HepG2 (cell line): ENCODE data around the gene KAZALD1. TPM values are rescaled to one million over a fixed set of nuclear protein-coding genes. Genes with fewer than 3 reads are reported as not detected.

Source experiments
- CCDC6 ChIP-seq: sonication (generic); formaldehyde crosslinking; IDR thresholded peaks from 2 replicates; pipeline ENCODE4 v1.8.1; 2022; ENCODE audit warnings: mild to moderate bottlenecking, missing genetic modification reagents, moderate library complexity
- GATAD2A ChIP-seq: IDR thresholded peaks from 2 replicates; pipeline ENCODE4 v1.6.1; 2016
- NONO ChIP-seq, 2 experiments: fragments of 450-650 bp in 1 of 2; sonication (generic) in 1 of 2; formaldehyde crosslinking in 1 of 2; IDR thresholded peaks in 1 of 2; conservative IDR thresholded peaks in 1 of 2; 2 replicates each; pipeline versions ENCODE4 v1.6.1 to v1.8.0; 2017 to 2022; ENCODE audit warnings: mild to moderate bottlenecking in 1 of 2, missing genetic modification reagents in 1 of 2, moderate library complexity in 1 of 2
- NR2C2 ChIP-seq: sonication (generic); formaldehyde crosslinking; IDR thresholded peaks from 2 replicates; pipeline ENCODE4 v1.4.0; 2020; ENCODE audit warnings: missing genetic modification reagents, mild to moderate bottlenecking, moderate library complexity, borderline replicate concordance
- PHF21A ChIP-seq: sonication (generic); formaldehyde crosslinking; IDR thresholded peaks from 2 replicates; pipeline ENCODE4 v1.5.0; 2020; ENCODE audit warnings: mild to moderate bottlenecking, missing genetic modification reagents
- PRMT3 ChIP-seq: sonication (generic); formaldehyde crosslinking; IDR thresholded peaks from 2 replicates; pipeline ENCODE4 v1.8.1; 2022; ENCODE audit warnings: low read depth, mild to moderate bottlenecking, moderate library complexity, missing genetic modification reagents, borderline replicate concordance
- ZC3H13 ChIP-seq: sonication (generic); formaldehyde crosslinking; IDR thresholded peaks from 2 replicates; pipeline ENCODE4 v1.8.1; 2023; ENCODE audit warnings: mild to moderate bottlenecking, missing genetic modification reagents, moderate library complexity
- ZFP90 ChIP-seq: sonication (generic); formaldehyde crosslinking; IDR thresholded peaks from 2 replicates; pipeline ENCODE4 v1.8.0; 2022; ENCODE audit warnings: missing genetic modification reagents, mild to moderate bottlenecking, inconsistent platforms, borderline replicate concordance
- ZNF441 ChIP-seq: sonication (generic); formaldehyde crosslinking; IDR thresholded peaks from 2 replicates; pipeline ENCODE4 v1.7.0; 2021; ENCODE audit warnings: missing genetic modification reagents, borderline replicate concordance
- polyA plus RNA-seq, 8 experiments: library from polyadenylated mRNA; depleted of rRNA in 3 of 8; stranded (reverse) in 7 of 8; unstranded in 1 of 8; fragments of >200 nt; fragmentation: Illumina TruSeq in 4 of 8; extraction: Trizol in 4 of 8; gene quantifications; 2 replicates each; pipeline versions ENCODE4 v1.2.1 to v1.2.3, GENCODE V29; 2011 to 2016; ENCODE audit warnings: low read depth in 4 of 8, missing spikeins in 1 of 8, mixed read lengths in 1 of 8; ENCODE audit not compliant: insufficient read depth in 1 of 8
- total RNA-seq, 5 experiments: library from RNA; depleted of rRNA; stranded (reverse); fragments of >200 nt; fragmentation: Illumina TruSeq; extraction: Trizol; gene quantifications; 2 replicates each; pipeline ENCODE4 v1.2.3, GENCODE V29; 2016; ENCODE audit warnings: low read depth in 1 of 5
- TF ChIP-seq, protein P1 (sequence below): sonication (generic); formaldehyde crosslinking; IDR thresholded peaks from 2 replicates; pipeline ENCODE4 v1.4.0; 2020; ENCODE audit warnings: mild to moderate bottlenecking, missing genetic modification reagents
- TF ChIP-seq, protein P2 (sequence below): sonication (generic); formaldehyde crosslinking; IDR thresholded peaks from 2 replicates; pipeline ENCODE4 v1.5.1; 2020; ENCODE audit warnings: missing genetic modification reagents, mild to moderate bottlenecking, borderline replicate concordance
- TF ChIP-seq, protein P3 (sequence below): IDR thresholded peaks from 2 replicates; pipeline ENCODE4 v1.6.1; 2012; ENCODE audit warnings: low read depth, low read length, improper control_type of control experiment
- TF ChIP-seq, protein P4 (sequence below): sonication (generic); formaldehyde crosslinking; IDR thresholded peaks from 2 replicates; pipeline ENCODE4 v1.4.0; 2020; ENCODE audit warnings: missing genetic modification reagents
- TF ChIP-seq, protein P5 (sequence below): sonication (generic); formaldehyde crosslinking; IDR thresholded peaks from 2 replicates; pipeline ENCODE4 v1.9.0; 2022; ENCODE audit warnings: missing genetic modification reagents, mild to moderate bottlenecking, borderline replicate concordance

Gene KAZALD1
- total and polyA plus RNA-seq, 2 of the 13 experiments (the other 11 are each of a cell fraction or from before 2014, with no cell fraction given): 16.7 to 27.7 TPM

DNA sequence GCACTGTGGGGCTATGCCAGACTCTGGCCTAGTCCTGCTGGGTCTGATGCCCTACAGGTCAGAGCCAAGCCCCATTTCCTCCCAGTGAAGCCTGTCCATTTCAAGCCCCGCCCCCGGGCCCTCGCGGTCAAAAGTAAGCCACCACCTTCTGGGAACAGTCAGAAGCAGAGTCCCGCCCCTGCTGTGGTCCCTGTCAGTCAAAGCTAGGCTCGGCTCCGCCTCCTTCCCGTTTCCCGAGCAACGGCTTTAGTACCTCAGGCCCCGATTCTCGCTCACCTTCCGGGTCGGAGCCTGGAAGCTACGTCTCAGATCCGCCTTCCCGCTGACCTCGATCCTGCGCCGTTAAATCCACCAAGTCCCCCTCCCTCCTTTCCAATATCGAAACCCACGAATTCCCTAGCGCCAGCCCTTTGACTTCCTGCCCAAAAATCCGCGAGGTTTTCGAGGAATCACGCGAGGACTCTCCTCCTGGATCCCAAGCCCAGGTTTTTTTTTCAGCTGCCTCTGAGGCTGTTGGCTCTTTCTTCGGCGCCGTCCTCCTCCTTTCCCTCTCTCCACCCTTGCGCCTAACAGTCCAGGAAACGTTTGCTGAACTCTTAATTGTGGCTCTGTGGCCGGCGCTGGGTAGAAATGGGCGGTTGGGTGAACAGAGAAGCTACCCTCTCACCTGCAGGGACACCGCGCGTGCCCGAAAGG is 19.0 kb upstream of the KAZALD1 start (continued):
- TF ChIP-seq, protein P1, sequence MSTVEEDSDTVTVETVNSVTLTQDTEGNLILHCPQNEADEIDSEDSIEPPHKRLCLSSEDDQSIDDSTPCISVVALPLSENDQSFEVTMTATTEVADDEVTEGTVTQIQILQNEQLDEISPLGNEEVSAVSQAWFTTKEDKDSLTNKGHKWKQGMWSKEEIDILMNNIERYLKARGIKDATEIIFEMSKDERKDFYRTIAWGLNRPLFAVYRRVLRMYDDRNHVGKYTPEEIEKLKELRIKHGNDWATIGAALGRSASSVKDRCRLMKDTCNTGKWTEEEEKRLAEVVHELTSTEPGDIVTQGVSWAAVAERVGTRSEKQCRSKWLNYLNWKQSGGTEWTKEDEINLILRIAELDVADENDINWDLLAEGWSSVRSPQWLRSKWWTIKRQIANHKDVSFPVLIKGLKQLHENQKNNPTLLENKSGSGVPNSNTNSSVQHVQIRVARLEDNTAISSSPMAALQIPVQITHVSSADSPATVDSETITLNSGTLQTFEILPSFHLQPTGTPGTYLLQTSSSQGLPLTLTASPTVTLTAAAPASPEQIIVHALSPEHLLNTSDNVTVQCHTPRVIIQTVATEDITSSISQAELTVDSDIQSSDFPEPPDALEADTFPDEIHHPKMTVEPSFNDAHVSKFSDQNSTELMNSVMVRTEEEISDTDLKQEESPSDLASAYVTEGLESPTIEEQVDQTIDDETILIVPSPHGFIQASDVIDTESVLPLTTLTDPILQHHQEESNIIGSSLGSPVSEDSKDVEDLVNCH (CRISPR knock-in tag): no peak
- TF ChIP-seq GATAD2A (CRISPR knock-in tag) (0 out of 2 replicates have a peak, but pooled peaks have one; percentile 21), NONO (IDR thresholded peaks at IDR 0.05) (no peak), NONO (CRISPR knock-in tag; conservative IDR thresholded peaks at IDR 0.05) (no peak), CCDC6 (CRISPR knock-in tag) (0 out of 2 replicates have a peak, but pooled peaks have one; percentile 41), ZNF441 (peak; percentile 96), ZFP90 (CRISPR knock-in tag) (peak; percentile 57; the same call in 1 of the 2 replicates), PHF21A (peak; percentile 58; the same call in 1 of the 2 replicates), ZC3H13 (CRISPR knock-in tag) (no peak), NR2C2 (peak; percentile 86), PRMT3 (CRISPR knock-in tag) (no peak)
- TF ChIP-seq, protein P2, sequence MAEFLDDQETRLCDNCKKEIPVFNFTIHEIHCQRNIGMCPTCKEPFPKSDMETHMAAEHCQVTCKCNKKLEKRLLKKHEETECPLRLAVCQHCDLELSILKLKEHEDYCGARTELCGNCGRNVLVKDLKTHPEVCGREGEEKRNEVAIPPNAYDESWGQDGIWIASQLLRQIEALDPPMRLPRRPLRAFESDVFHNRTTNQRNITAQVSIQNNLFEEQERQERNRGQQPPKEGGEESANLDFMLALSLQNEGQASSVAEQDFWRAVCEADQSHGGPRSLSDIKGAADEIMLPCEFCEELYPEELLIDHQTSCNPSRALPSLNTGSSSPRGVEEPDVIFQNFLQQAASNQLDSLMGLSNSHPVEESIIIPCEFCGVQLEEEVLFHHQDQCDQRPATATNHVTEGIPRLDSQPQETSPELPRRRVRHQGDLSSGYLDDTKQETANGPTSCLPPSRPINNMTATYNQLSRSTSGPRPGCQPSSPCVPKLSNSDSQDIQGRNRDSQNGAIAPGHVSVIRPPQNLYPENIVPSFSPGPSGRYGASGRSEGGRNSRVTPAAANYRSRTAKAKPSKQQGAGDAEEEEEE (CRISPR knock-in tag): no peak
- TF ChIP-seq, protein P3, sequence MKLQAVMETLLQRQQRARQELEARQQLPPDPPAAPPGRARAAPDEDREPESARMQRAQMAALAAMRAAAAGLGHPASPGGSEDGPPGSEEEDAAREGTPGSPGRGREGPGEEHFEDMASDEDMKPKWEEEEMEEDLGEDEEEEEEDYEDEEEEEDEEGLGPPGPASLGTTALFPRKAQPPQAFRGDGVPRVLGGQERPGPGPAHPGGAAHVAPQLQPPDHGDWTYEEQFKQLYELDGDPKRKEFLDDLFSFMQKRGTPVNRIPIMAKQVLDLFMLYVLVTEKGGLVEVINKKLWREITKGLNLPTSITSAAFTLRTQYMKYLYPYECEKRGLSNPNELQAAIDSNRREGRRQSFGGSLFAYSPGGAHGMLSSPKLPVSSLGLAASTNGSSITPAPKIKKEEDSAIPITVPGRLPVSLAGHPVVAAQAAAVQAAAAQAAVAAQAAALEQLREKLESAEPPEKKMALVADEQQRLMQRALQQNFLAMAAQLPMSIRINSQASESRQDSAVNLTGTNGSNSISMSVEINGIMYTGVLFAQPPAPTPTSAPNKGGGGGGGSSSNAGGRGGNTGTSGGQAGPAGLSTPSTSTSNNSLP: peak; percentile 15; the same call in 1 of the 2 replicates
- TF ChIP-seq, protein P4, sequence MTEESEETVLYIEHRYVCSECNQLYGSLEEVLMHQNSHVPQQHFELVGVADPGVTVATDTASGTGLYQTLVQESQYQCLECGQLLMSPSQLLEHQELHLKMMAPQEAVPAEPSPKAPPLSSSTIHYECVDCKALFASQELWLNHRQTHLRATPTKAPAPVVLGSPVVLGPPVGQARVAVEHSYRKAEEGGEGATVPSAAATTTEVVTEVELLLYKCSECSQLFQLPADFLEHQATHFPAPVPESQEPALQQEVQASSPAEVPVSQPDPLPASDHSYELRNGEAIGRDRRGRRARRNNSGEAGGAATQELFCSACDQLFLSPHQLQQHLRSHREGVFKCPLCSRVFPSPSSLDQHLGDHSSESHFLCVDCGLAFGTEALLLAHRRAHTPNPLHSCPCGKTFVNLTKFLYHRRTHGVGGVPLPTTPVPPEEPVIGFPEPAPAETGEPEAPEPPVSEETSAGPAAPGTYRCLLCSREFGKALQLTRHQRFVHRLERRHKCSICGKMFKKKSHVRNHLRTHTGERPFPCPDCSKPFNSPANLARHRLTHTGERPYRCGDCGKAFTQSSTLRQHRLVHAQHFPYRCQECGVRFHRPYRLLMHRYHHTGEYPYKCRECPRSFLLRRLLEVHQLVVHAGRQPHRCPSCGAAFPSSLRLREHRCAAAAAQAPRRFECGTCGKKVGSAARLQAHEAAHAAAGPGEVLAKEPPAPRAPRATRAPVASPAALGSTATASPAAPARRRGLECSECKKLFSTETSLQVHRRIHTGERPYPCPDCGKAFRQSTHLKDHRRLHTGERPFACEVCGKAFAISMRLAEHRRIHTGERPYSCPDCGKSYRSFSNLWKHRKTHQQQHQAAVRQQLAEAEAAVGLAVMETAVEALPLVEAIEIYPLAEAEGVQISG (CRISPR knock-in tag): peak; percentile 61
- TF ChIP-seq, protein P5, sequence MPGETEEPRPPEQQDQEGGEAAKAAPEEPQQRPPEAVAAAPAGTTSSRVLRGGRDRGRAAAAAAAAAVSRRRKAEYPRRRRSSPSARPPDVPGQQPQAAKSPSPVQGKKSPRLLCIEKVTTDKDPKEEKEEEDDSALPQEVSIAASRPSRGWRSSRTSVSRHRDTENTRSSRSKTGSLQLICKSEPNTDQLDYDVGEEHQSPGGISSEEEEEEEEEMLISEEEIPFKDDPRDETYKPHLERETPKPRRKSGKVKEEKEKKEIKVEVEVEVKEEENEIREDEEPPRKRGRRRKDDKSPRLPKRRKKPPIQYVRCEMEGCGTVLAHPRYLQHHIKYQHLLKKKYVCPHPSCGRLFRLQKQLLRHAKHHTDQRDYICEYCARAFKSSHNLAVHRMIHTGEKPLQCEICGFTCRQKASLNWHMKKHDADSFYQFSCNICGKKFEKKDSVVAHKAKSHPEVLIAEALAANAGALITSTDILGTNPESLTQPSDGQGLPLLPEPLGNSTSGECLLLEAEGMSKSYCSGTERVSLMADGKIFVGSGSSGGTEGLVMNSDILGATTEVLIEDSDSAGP (CRISPR knock-in tag): peak; percentile 39; the same call in 1 of the 2 replicates
